ENCODE results near the gene GPATCH4. TPM values are rescaled to one million over a fixed set of nuclear protein-coding genes. Genes with fewer than 3 reads are reported as not detected.

GPATCH4 gene
- total RNA-seq, 1 experiment from 2014 or later: 39.4 TPM

- H3K9ac ChIP-seq (ENCODE audit: low read length): no peak overlapping the region
- no peak overlapping the region for H3K4me3 ChIP-seq (replicated peaks in 1 of 2; ENCODE audit: low read depth in 1 of 2, low read length in 2 of 2)
- ATAC-seq (no peak), DNase-seq (ENCODE audit: low read depth, low spot score) (no peak)
- RAD21 ChIA-PET (ENCODE audit: low non-redundant PET in 1 of 2, low total read pairs in 2 of 2, uncharacterized antibody in 2 of 2, unreplicated experiment in 2 of 2): no interaction called here
- POLR2A ChIA-PET: no interaction called here
- TF ChIP-seq SIN3A (IDR thresholded peaks at IDR 0.05; ENCODE audit: low read depth) (no peak), CTCF (IDR thresholded peaks at IDR 0.05 in 2 of 3, conservative IDR thresholded peaks at IDR 0.05 in 1 of 3; ENCODE audit: borderline replicate concordance in 1 of 3, insufficient read depth in 1 of 3, low read depth in 2 of 3, low read length in 2 of 3) (no peak), REST (IDR thresholded peaks at IDR 0.05; ENCODE audit: low read depth) (no peak), RAD21 (IDR thresholded peaks at IDR 0.05; ENCODE audit: low read depth) (no peak), FOSL1 (IDR thresholded peaks at IDR 0.05; ENCODE audit: low read depth) (no peak), ZBTB33 (IDR thresholded peaks at IDR 0.05; ENCODE audit: extremely low read depth, insufficient replicate concordance, low read length) (no peak), ZNF274 (IDR thresholded peaks at IDR 0.05; ENCODE audit: low read depth, low read length) (no peak)
- no peak overlapping the region for H3K27ac ChIP-seq (ENCODE audit: low read depth, low read length)
- no peak overlapping the region for H3K4me2 ChIP-seq (ENCODE audit: low read length)
- H2AFZ ChIP-seq (ENCODE audit: low read depth, low read length, poor library complexity, severe bottlenecking): no peak overlapping the region
- no peaks in the 10 kb centered on the region for H3K27me3 ChIP-seq (ENCODE audit: insufficient read depth, low read length)
- CTCF ChIA-PET: no interaction called here
- H3K9me3 ChIP-seq (ENCODE audit: control insufficient read depth in 1 of 2, insufficient read depth in 1 of 2, low read depth in 1 of 2, low read length in 2 of 2): no peaks in the 10 kb centered on the region
- no peaks in the 10 kb centered on the region for H3K9me2 ChIP-seq (ENCODE audit: insufficient read depth)
- BruUV-seq (replicated peaks): no TSS peak
- no peaks in the 10 kb centered on the region for H4K20me1 ChIP-seq (ENCODE audit: insufficient read depth)
- H3K79me2 ChIP-seq (ENCODE audit: insufficient read depth, low read length): no peaks in the 10 kb centered on the region
- intact Hi-C loops (cut with micrococcal nuclease): loop anchor here (5.0 kb wide), 1 partner anchor 39 kb away; no protein-coding TSS in a partner anchor
- peaks cover 0 to 17% of the 10 kb centered on the region in 2 experiments; a peak in 2 of 4 replicates for H3K4me1 ChIP-seq (ENCODE audit: control insufficient read depth in 1 of 2, insufficient read depth in 2 of 2, low read length in 2 of 2)
- peaks cover 15 to 18% of the 10 kb centered on the region in 2 experiments; a peak in 3 of 4 replicates for H3K36me3 ChIP-seq (ENCODE audit: control insufficient read depth in 1 of 2, insufficient read depth in 2 of 2, low read length in 2 of 2)
These were observed 50.1 kb downstream of the GPATCH4 start for GRCh38 chr1:156551066-156551643.

Data from HCT116 (cell line).